ENCODE results near the gene AVPR2.

Gene AVPR2

GRCh38 chrX:153863251-153863991 lies 41.1 kb upstream of the AVPR2 start:
- no peak overlapping the region for H3K4me3 ChIP-seq (replicated peaks; ENCODE audit: low read depth, low read length)
- TF ChIP-seq, protein P1, sequence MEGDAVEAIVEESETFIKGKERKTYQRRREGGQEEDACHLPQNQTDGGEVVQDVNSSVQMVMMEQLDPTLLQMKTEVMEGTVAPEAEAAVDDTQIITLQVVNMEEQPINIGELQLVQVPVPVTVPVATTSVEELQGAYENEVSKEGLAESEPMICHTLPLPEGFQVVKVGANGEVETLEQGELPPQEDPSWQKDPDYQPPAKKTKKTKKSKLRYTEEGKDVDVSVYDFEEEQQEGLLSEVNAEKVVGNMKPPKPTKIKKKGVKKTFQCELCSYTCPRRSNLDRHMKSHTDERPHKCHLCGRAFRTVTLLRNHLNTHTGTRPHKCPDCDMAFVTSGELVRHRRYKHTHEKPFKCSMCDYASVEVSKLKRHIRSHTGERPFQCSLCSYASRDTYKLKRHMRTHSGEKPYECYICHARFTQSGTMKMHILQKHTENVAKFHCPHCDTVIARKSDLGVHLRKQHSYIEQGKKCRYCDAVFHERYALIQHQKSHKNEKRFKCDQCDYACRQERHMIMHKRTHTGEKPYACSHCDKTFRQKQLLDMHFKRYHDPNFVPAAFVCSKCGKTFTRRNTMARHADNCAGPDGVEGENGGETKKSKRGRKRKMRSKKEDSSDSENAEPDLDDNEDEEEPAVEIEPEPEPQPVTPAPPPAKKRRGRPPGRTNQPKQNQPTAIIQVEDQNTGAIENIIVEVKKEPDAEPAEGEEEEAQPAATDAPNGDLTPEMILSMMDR (IDR thresholded peaks at IDR 0.05; ENCODE audit: low read length, missing control alignments), result no peak
- no peak for DNase-seq (ENCODE audit: low read depth)

DNA sequence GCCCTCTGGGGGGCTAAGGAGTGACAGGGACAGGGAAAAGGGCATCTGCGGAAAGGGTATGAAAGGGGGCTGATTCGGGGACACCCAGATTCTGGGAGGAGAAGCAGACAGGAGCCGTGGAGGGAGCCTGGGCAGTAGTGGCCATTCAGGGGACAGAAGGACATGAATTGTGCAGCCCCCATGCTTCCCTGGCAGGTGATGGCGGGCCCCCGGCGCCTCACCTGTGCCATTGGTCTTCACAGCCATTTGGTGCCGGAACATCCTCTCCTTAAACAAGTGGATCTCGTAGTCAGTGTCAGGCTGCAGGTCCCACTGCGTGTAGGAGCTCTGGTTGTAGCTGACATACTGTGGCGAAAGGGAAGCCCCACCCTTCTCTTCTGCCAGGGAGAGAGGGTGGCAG lies 40.4 kb upstream of the AVPR2 start:
- H3K4me3 ChIP-seq (replicated peaks; ENCODE audit: low read depth, low read length), result no peak overlapping the region
- DNase-seq (ENCODE audit: low read depth), result no peak
- TF ChIP-seq, protein P1 (IDR thresholded peaks at IDR 0.05; ENCODE audit: low read length, missing control alignments), result no peak

DNA sequence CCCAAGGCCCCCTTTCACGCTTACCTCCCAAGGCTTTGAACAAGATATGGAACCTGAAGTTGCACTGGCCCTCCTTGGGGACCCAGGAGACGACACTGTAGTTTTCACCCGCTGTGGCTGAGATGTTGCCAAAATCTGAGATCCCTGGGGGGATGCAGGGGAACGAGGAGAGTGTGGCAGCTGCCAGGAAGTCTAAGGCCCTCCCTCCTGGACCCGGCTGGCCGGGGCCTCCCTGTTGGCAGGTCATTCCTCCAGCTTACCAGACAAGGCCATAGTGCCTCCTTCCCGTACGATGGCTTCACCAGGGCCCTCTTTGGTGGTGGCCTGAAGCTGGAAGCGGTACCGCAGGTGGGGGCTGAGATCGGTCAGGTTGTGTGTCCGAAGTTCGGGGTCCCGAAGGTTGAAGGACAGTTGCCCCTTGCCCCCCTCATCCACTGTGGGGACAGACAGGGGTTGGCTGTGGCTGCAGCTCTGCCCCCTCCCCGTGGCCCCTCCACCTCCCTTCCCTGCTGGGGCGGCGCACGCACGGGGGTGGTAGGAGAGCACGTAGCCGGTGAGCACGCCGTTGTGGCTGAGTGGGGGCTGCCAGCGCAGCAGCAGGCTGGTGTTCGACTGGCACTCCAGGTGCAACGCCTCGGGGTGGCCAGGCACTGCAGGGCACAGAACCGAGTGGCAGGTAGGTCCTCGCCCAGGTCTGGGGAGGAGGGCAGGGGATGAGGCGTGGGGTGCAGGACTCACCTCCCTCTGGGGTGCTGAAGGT lies 39.7 kb upstream of the AVPR2 start:
- no peak for DNase-seq (ENCODE audit: low read depth)
- TF ChIP-seq, protein P1 (IDR thresholded peaks at IDR 0.05; ENCODE audit: low read length, missing control alignments), result no peak
- H3K4me3 ChIP-seq (replicated peaks; ENCODE audit: low read depth, low read length), result no peak overlapping the region

GRCh38 chrX:153865321-153865580 lies 39.2 kb upstream of the AVPR2 start:
- TF ChIP-seq, protein P1 (IDR thresholded peaks at IDR 0.05; ENCODE audit: low read length, missing control alignments), result no peak
- no peak for DNase-seq (ENCODE audit: low read depth)
- no peak overlapping the region for H3K4me3 ChIP-seq (replicated peaks; ENCODE audit: low read depth, low read length)

DNA sequence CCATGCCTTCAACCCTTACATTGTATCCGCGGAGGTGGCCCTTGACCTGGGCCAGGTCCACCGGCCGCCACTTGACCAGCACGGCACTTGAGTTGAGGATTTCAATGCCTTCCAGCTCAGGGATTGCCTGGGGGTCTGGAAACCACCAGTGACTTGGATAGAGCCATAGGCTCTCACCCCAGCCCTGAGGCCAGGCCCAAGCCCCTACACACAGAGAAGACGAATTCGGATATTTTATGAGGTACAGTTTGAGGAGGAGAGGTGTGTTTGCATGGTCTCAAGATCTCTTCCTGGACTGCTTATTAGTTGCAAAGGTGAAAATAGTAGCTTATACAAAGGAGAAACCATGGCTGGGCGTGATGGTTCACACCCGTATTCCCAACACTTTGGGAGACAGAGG lies 38.8 kb upstream of the AVPR2 start:
- no peak overlapping the region for H3K4me3 ChIP-seq (replicated peaks; ENCODE audit: low read depth, low read length)
- TF ChIP-seq, protein P1 (IDR thresholded peaks at IDR 0.05; ENCODE audit: low read length, missing control alignments), result no peak
- DNase-seq (ENCODE audit: low read depth), result no peak

- no peak for DNase-seq (ENCODE audit: low read depth)
- H3K4me3 ChIP-seq (replicated peaks; ENCODE audit: low read depth, low read length), result no peak overlapping the region
- TF ChIP-seq, protein P1 (IDR thresholded peaks at IDR 0.05; ENCODE audit: low read length, missing control alignments), result no peak
Measured at GRCh38 chrX:153866302-153867019, 38.0 kb upstream of the AVPR2 start.
